Fibroblast of villous mesenchyme (primary cell): Measurements from ENCODE around the gene GPR153. TPM values are rescaled to one million over a fixed set of nuclear protein-coding genes. Genes with fewer than 3 reads are reported as not detected.

Experiments
- DNase-seq: peaks from one replicate; pipeline ENCODE4 v3.0.0-alpha.2; 2010; ENCODE audit warnings: low read depth
- H3K4me3 ChIP-seq: 2 replicates; pipeline ENCODE4 v1.5.1; 2011; ENCODE audit warnings: low read depth, mild to moderate bottlenecking, low read length
- CTCF ChIP-seq: IDR thresholded peaks from 2 replicates; pipeline ENCODE4 v1.5.1; 2012; ENCODE audit warnings: low read depth, mild to moderate bottlenecking, low read length; ENCODE audit not compliant: insufficient read depth
- total RNA-seq: library from RNA; depleted of rRNA; stranded (reverse); fragments of >200 nt; gene quantifications from 2 replicates; pipeline ENCODE4 v1.2.3, GENCODE V29; 2012

GPR153 gene
- total RNA-seq, 1 donor = 5.2 TPM

DNA sequence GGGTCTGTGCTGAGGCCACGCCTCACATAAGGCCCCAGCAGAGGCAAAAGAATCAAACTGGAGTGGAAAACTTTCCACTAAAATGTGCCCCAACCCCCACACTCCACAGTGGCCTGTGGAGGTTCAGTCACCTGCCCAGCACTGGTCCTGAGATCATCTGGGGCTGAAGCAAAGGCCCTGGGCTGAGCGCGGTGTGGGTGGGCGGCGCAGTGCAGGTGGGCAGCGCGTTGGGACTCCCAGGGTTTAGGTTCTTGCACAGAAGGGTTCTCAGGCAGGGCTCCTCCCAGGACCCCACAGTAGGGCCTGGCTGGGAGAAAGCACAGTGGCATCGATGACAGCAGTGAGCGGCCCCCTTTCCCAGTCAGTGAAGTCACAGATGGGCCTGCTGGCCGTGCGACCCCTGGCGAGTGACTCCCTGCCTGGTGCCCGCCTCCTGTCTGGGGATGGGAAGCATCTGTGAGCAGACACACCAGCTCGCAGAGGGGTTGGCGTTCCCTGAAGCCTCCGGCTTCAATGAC, 13.8 kb upstream of the GPR153 start:
- no peak overlapping the region for H3K4me3 ChIP-seq
- no peak for TF ChIP-seq CTCF
- DNase-seq = no peak

GRCh38 chr1:6274102-6274501, 13.2 kb upstream of the GPR153 start:
- no peak overlapping the region for H3K4me3 ChIP-seq
- no peak for DNase-seq
- no peak for TF ChIP-seq CTCF

- no peak overlapping the region for H3K4me3 ChIP-seq
- no peak for TF ChIP-seq CTCF
- DNase-seq = peak; percentile 63
Observed at GRCh38 chr1:6273380-6273891, 12.5 kb upstream of the GPR153 start.

DNA sequence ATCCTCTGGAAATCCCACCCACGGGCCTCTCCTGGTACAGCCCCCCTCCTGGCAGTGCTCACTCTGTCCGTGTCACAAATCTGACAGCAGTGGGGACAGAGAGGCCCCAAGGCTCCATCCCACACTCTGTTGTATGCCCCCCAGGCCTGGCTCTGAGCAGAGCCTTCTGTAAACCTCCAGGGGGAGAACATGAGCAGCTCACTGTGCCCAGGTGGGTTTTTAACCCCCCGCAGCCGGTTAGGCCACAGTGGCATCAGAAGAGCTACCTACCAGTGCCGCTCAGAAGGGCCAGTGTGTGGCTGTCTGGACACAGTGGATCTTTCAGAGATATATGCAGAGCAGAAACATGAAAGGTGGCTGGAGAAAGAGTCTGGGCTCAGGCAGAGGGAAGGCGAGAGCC, 12.0 kb upstream of the GPR153 start:
- DNase-seq = no peak
- peak; percentile 27 for TF ChIP-seq CTCF
- no peak overlapping the region for H3K4me3 ChIP-seq

- no peak overlapping the region for H3K4me3 ChIP-seq
- no peak for TF ChIP-seq CTCF
- no peak for DNase-seq
Observed at GRCh38 chr1:6272452-6272851, 11.6 kb upstream of the GPR153 start.

DNA sequence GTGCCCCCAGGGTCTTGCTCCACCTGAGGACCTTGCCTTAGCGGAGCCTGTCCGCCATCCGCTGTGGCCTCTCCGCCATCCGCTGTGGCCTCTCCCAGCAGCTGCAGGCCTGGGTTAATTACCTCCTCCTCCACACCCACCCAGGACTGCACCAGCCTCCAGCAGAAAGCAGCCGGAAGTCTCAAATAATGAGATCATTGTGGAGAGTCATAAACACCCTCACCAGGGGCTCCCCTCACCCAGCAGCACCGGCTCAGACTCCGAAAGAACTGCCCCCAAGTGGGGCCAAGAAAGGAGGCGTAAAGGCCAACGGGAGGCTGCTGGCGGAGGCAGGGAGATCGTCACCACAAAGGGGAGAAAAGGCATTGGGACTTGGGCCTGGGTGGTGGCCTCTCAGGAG, 10.7 kb upstream of the GPR153 start:
- H3K4me3 ChIP-seq = no peak overlapping the region
- DNase-seq = peak; percentile 39
- TF ChIP-seq CTCF = no peak

DNA sequence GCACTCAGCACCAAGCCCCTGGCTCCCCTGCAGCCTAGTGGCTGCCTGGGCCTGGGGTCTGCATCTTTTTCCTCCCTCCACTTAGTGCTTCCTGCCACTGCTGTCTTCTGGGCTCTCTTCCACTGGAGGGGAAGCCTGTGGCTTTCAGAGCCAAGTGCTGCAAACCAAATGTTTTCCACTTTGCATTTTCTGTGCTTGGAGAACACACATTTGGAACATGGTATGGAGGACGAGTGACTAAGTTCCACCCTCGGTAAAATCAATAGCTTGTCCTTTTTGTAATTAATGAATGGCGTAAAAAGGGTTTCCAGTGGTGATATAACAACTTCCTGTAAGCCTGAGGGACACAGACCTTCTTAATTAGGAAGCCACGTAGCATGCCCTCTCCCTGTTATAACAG, 10.1 kb upstream of the GPR153 start:
- no peak for DNase-seq
- TF ChIP-seq CTCF = no peak
- no peak overlapping the region for H3K4me3 ChIP-seq
